ENCODE results near the gene APMAP. TPM values are rescaled to one million over a fixed set of nuclear protein-coding genes. Genes with fewer than 3 reads are reported as not detected.

The APMAP gene
- total RNA-seq, 1 experiment from 2014 or later: 67.8 TPM

DNA sequence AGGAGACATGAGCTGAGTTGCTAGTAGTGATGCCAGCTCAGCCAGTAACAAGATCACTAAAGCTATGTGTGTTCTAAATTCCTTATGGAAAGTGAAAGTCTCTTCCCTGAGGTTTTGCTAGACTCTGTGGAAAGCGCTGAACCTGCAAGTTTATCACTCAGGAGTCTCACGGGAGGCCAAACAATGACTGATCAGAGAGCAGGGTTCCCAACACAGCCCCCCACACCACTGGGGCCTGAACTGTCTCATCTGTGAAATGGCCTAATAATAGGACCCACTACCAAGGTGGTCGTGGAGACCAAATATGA is 45.5 kb upstream of the APMAP start:
- DNase-seq: no peak
- H2BK20ac ChIP-seq (ENCODE audit: low read depth, low read length, poor library complexity, severe bottlenecking): no peak overlapping the region
- no peak overlapping the region for H3K4me2 ChIP-seq (ENCODE audit: insufficient read depth, insufficient read length, low read length)
- no peaks in the 10 kb centered on the region for H3K9me3 Mint-ChIP-seq
- H3K27ac ChIP-seq (ENCODE audit: insufficient read length, low read depth, low read length): no peak overlapping the region
- H3K23ac ChIP-seq (ENCODE audit: insufficient read length, low read depth, low read length): no peak overlapping the region
- H3T11ph ChIP-seq (ENCODE audit: low read length): no peak overlapping the region
- no peak overlapping the region for H2BK120ac ChIP-seq (ENCODE audit: low read depth, low read length, poor library complexity, severe bottlenecking)
- H3K27me3 Mint-ChIP-seq (ENCODE audit: low read depth): peaks cover 7% of the 10 kb centered on the region
- H3K4ac ChIP-seq (ENCODE audit: low read depth, low read length): no peak overlapping the region
- peaks cover 0 to 2% (median 0%) of the 10 kb centered on the region in 3 experiments; a peak in 1 of 7 replicates for H3K36me3 Mint-ChIP-seq (ENCODE audit: insufficient read depth in 1 of 3, low read depth in 3 of 3)
- H2BK15ac ChIP-seq (ENCODE audit: low read depth, low read length): no peak overlapping the region
- peaks cover 7% of the 10 kb centered on the region in 2 experiments; a peak in 3 of 4 replicates for H3K4me1 Mint-ChIP-seq
- H3K27me3 ChIP-seq (ENCODE audit: insufficient read depth, low read length): no peaks in the 10 kb centered on the region
- H4K20me1 ChIP-seq (ENCODE audit: control insufficient read depth, insufficient read depth, insufficient read length): no peaks in the 10 kb centered on the region
- H3K18ac ChIP-seq (ENCODE audit: insufficient read length, low read depth, low read length): no peak overlapping the region
- H3K27ac Mint-ChIP-seq: no peak overlapping the region
- H3K79me2 ChIP-seq (ENCODE audit: insufficient read depth, low read length): no peaks in the 10 kb centered on the region
- H3K79me1 ChIP-seq (ENCODE audit: insufficient read depth, low read depth, low read length, poor library complexity, severe bottlenecking): no peaks in the 10 kb centered on the region
- H2BK5ac ChIP-seq (ENCODE audit: insufficient read length, low read length): no peak overlapping the region
- no peak overlapping the region for H3K4me3 Mint-ChIP-seq
- no peak overlapping the region for H2BK12ac ChIP-seq (ENCODE audit: insufficient read length, low read depth, low read length)
- H4K8ac ChIP-seq (replicated peaks; ENCODE audit: insufficient read length, low read depth, low read length): no peak overlapping the region
- H3K23me2 ChIP-seq (ENCODE audit: insufficient read length, low read depth, low read length, poor library complexity, severe bottlenecking): no peaks in the 10 kb centered on the region
- no CpG with 5 or more reads among the region's 3 CpGs for WGBS (ENCODE audit: extremely low coverage, insufficient read length, low lambda C conversion rate)
- TF ChIP-seq, protein P1, sequence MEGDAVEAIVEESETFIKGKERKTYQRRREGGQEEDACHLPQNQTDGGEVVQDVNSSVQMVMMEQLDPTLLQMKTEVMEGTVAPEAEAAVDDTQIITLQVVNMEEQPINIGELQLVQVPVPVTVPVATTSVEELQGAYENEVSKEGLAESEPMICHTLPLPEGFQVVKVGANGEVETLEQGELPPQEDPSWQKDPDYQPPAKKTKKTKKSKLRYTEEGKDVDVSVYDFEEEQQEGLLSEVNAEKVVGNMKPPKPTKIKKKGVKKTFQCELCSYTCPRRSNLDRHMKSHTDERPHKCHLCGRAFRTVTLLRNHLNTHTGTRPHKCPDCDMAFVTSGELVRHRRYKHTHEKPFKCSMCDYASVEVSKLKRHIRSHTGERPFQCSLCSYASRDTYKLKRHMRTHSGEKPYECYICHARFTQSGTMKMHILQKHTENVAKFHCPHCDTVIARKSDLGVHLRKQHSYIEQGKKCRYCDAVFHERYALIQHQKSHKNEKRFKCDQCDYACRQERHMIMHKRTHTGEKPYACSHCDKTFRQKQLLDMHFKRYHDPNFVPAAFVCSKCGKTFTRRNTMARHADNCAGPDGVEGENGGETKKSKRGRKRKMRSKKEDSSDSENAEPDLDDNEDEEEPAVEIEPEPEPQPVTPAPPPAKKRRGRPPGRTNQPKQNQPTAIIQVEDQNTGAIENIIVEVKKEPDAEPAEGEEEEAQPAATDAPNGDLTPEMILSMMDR (conservative IDR thresholded peaks at IDR 0.05): no peak
- H3K56ac ChIP-seq (ENCODE audit: insufficient read length, low read depth, low read length): no peak overlapping the region
- H4K91ac ChIP-seq (ENCODE audit: insufficient read length, low read depth, low read length): no peak overlapping the region
- H3K4me1 ChIP-seq (ENCODE audit: insufficient read depth, low read length): peaks cover 2% of the 10 kb centered on the region; the same call in 1 of the 2 replicates
- no peak overlapping the region for H3K9ac ChIP-seq (ENCODE audit: extremely low read depth, insufficient read length, low read length)
- H4K5ac ChIP-seq (ENCODE audit: insufficient read length, low read depth, low read length): no peak overlapping the region
- no peak overlapping the region for H3K14ac ChIP-seq (ENCODE audit: insufficient read depth, low read length)
- no peaks in the 10 kb centered on the region for H3K9me3 ChIP-seq (ENCODE audit: control insufficient read depth, low read depth, low read length)
- no peak overlapping the region for H2AK5ac ChIP-seq (ENCODE audit: insufficient read length, low read length)
- H2AFZ ChIP-seq (ENCODE audit: low read length): no peak overlapping the region
